Nephron (organoid): ENCODE results near the gene GIGYF2.
"Not testable (repeated sequence)": the region's sequence is repeated elsewhere in the genome, so short reads cannot be mapped to it uniquely, and the experiment has no call there.

Experiments used
- H3K27ac Mint-ChIP-seq, 3 experiments: 2 replicates each; pipeline ENCODE4 v1.8.0; 2020; ENCODE audit warnings: mixed read lengths in 3 of 3, mild to moderate bottlenecking in 2 of 3, moderate library complexity in 1 of 3
- H3K27me3 Mint-ChIP-seq: 2 replicates; pipeline ENCODE4 v1.8.0; 2021; ENCODE audit warnings: low read depth, mild to moderate bottlenecking, moderate library complexity, mixed read lengths
- H3K36me3 Mint-ChIP-seq: 2 replicates; pipeline ENCODE4 v1.8.0; 2020; ENCODE audit warnings: low read depth, mixed read lengths
- H3K4me1 Mint-ChIP-seq: 2 replicates; pipeline ENCODE4 v1.8.0; 2020; ENCODE audit warnings: mixed read lengths
- H3K4me3 Mint-ChIP-seq, 3 experiments: 2 replicates each; pipeline ENCODE4 v1.8.0; 2020; ENCODE audit warnings: mild to moderate bottlenecking in 3 of 3, mixed read lengths in 3 of 3, moderate library complexity in 2 of 3
- H3K9me3 Mint-ChIP-seq: 2 replicates; pipeline ENCODE4 v1.8.0; 2020; ENCODE audit warnings: mixed read lengths
- CTCF ChIP-seq, 3 experiments: fragments of 200-600 bp; sonication (generic); IDR thresholded peaks; one replicate each; pipeline ENCODE4 v1.5.0; 2021; ENCODE audit warnings: antibody characterized with exemption in 3 of 3; ENCODE audit not compliant: unreplicated experiment in 3 of 3

GIGYF2 gene

GRCh38 chr2:232714969-232715368 lies 17.8 kb downstream of the GIGYF2 start:
- H3K4me1 Mint-ChIP-seq = no peaks in the 10 kb centered on the region
- H3K27me3 Mint-ChIP-seq = no peaks in the 10 kb centered on the region
- no peak overlapping the region for H3K27ac Mint-ChIP-seq
- H3K36me3 Mint-ChIP-seq = peaks cover 82% of the 10 kb centered on the region
- no peak for TF ChIP-seq CTCF (IDR thresholded peaks at IDR 0.05; ENCODE audit: unreplicated experiment in 3 of 3)
- no peak overlapping the region for H3K4me3 Mint-ChIP-seq
- no peaks in the 10 kb centered on the region for H3K9me3 Mint-ChIP-seq

GRCh38 chr2:232720056-232720455 lies 22.9 kb downstream of the GIGYF2 start:
- not testable (repeated sequence) for H3K27me3 Mint-ChIP-seq, H3K27ac Mint-ChIP-seq, H3K4me3 Mint-ChIP-seq, H3K9me3 Mint-ChIP-seq, H3K4me1 Mint-ChIP-seq
- peaks cover 67% of the 10 kb centered on the region for H3K36me3 Mint-ChIP-seq

- Mint-ChIP-seq H3K9me3 (no peaks in the 10 kb centered on the region), H3K4me3 (no peak overlapping the region), H3K4me1 (no peaks in the 10 kb centered on the region), H3K27me3 (no peaks in the 10 kb centered on the region), H3K27ac (no peak overlapping the region), H3K36me3 (peaks cover 65% of the 10 kb centered on the region)
- TF ChIP-seq CTCF (IDR thresholded peaks at IDR 0.05; ENCODE audit: unreplicated experiment in 3 of 3) = no peak
Observed at GRCh38 chr2:232721261-232721660, 24.1 kb downstream of the GIGYF2 start.

GRCh38 chr2:232721882-232722281 lies 24.8 kb downstream of the GIGYF2 start:
- Mint-ChIP-seq H3K4me1 (no peaks in the 10 kb centered on the region), H3K9me3 (no peaks in the 10 kb centered on the region), H3K27ac (no peak overlapping the region), H3K4me3 (no peak overlapping the region), H3K36me3 (peaks cover 61% of the 10 kb centered on the region), H3K27me3 (no peaks in the 10 kb centered on the region)
- TF ChIP-seq CTCF (IDR thresholded peaks at IDR 0.05; ENCODE audit: unreplicated experiment in 3 of 3) = no peak

- Mint-ChIP-seq H3K36me3 (peaks cover 62% of the 10 kb centered on the region), H3K27ac (no peak overlapping the region), H3K4me1 (no peaks in the 10 kb centered on the region), H3K27me3 (no peaks in the 10 kb centered on the region), H3K9me3 (no peaks in the 10 kb centered on the region), H3K4me3 (no peak overlapping the region)
- TF ChIP-seq CTCF (IDR thresholded peaks at IDR 0.05; ENCODE audit: unreplicated experiment in 3 of 3) = no peak
Observed at GRCh38 chr2:232723027-232723426, 25.9 kb downstream of the GIGYF2 start.

GRCh38 chr2:232728785-232729184 lies 31.7 kb downstream of the GIGYF2 start:
- Mint-ChIP-seq H3K27ac (no peak overlapping the region), H3K27me3 (no peaks in the 10 kb centered on the region), H3K4me3 (no peak overlapping the region), H3K4me1 (peaks cover 7% of the 10 kb centered on the region), H3K36me3 (peaks cover 55% of the 10 kb centered on the region), H3K9me3 (no peaks in the 10 kb centered on the region)
- no peak for TF ChIP-seq CTCF (IDR thresholded peaks at IDR 0.05; ENCODE audit: unreplicated experiment in 3 of 3)
